GM13977 (cell line): ENCODE results near the gene HSFX4.

Experiments used
- DNase-seq: peaks from one replicate; pipeline ENCODE4 v3.0.0; 2012; ENCODE audit warnings: low spot score
- in situ Hi-C: fragments of 300-500 bp; cut with MboI; formaldehyde crosslinking; loops from one replicate; pipeline ENCODE4 v1.12.0; 2022; ENCODE audit warnings: low sequenced_read_pairs, low pct_unique_long_range_greater_than_20kb, mixed read lengths, inconsistent platforms; ENCODE audit not compliant: unreplicated experiment
- TF ChIP-seq, protein P1 (sequence below): IDR thresholded peaks from 2 replicates; pipeline ENCODE4 v1.5.1; 2012; ENCODE audit warnings: mild to moderate bottlenecking, control low read depth; ENCODE audit not compliant: insufficient read depth; ENCODE audit errors: extremely low read depth, missing control alignments

HSFX4 gene

DNA sequence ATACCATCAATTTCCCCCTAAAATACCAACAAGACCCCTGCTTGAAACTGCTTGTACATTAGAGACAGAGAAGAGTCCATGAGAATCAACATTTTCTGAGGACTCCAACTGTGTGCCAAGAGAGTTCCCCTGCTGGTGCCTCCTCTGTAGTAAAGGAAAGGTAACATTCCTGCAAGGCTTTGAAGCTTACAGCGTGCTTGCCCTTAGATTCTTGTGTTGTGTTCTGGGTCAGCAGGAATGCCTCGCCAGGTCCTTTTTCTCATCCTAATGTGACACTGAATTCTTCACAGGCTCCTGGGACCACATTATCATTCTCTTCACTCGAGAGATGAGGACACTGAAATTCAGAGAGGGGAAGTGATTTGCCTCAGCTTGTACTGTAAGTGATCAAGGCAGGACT, 18.6 kb downstream of the HSFX4 start:
- in situ Hi-C loops = no loop called here
- TF ChIP-seq, protein P1, sequence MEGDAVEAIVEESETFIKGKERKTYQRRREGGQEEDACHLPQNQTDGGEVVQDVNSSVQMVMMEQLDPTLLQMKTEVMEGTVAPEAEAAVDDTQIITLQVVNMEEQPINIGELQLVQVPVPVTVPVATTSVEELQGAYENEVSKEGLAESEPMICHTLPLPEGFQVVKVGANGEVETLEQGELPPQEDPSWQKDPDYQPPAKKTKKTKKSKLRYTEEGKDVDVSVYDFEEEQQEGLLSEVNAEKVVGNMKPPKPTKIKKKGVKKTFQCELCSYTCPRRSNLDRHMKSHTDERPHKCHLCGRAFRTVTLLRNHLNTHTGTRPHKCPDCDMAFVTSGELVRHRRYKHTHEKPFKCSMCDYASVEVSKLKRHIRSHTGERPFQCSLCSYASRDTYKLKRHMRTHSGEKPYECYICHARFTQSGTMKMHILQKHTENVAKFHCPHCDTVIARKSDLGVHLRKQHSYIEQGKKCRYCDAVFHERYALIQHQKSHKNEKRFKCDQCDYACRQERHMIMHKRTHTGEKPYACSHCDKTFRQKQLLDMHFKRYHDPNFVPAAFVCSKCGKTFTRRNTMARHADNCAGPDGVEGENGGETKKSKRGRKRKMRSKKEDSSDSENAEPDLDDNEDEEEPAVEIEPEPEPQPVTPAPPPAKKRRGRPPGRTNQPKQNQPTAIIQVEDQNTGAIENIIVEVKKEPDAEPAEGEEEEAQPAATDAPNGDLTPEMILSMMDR = no peak
- no peak for DNase-seq

DNA sequence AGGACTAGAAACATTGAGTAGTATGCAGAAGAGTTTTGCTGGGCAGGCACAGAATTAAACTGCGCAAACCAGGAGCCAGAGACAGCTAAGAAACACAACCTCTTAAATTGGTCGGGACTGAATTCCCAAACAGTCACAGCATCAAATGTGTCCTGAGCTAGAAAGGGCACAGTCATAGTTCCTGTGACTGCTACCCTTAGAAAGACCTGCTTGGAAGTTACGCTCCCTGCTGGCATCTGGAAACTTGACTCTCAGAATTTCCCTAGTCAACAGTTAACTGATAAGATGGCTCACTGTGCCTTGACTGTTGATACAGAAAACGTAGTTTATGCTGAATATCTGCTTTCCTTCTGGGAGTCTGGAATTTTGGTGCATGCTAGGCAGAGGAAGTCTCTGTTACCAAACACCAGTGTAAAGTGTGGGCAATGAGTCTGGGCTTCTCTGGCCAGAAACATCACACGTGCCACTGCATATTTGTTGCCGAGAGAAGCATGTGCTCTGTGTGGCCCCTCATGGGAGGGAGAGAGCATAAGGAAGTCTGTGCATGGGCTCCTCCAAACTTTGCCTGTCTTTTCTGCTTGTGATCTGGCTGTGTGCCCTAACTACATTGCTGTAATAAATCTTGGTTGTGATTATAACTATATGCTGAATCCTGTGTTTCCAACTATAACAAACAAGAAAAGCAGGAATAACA, 20.5 kb downstream of the HSFX4 start:
- in situ Hi-C loops = loop anchor here (25.0 kb wide), 2 partner anchors 637 to 762 kb away; no protein-coding TSS in a partner anchor

DNA sequence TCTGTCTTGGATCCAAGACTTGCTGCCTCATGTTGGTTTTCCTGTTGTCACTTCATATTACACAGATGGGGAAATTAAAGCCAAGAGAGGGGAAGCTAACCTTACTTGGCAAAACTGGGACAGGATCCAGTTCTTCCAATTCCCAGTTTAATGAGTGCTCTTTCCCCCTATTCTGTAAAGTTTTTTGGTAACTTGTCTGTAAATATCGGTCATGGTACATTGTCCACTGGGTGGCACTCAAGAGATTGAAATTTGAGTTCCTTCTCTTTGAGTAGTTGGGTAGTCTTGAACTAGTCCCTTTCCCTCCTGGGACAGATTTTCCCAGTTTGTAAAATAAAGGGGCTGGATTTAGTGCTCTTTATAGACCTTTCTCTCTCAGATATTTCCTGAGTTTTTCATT, 21.3 kb downstream of the HSFX4 start:
- peak; percentile 30 for DNase-seq
- in situ Hi-C loops = loop anchor here (25.0 kb wide), 2 partner anchors 637 to 762 kb away; no protein-coding TSS in a partner anchor
- TF ChIP-seq, protein P1 = peak; percentile 49

More for the DNA sequence above, 20.5 kb downstream of the HSFX4 start:
- no peak for DNase-seq
- TF ChIP-seq, protein P1 = no peak

DNA sequence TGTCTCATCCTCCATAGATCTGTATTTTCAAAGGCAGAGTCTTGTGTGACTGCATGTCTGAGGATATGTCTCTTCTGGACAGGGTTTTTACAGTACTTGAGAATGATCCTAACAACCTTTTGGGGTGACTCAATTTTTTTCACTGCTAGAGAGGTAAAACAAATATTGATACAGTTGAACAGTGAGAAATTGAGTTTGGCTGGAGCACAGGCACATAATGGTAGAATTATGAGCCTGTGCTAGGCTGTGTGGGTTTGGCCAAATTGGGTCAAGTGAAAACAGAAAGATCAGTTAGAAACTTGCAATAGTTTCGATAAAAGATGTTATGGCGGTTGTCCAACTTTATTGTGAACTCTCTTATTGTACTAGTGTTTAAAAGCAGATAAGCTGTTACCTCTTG, 32.2 kb downstream of the HSFX4 start:
- in situ Hi-C loops = loop anchor here (25.0 kb wide), 2 partner anchors 626 to 751 kb away; no protein-coding TSS in a partner anchor
- DNase-seq = no peak
- TF ChIP-seq, protein P1 = no peak

DNA sequence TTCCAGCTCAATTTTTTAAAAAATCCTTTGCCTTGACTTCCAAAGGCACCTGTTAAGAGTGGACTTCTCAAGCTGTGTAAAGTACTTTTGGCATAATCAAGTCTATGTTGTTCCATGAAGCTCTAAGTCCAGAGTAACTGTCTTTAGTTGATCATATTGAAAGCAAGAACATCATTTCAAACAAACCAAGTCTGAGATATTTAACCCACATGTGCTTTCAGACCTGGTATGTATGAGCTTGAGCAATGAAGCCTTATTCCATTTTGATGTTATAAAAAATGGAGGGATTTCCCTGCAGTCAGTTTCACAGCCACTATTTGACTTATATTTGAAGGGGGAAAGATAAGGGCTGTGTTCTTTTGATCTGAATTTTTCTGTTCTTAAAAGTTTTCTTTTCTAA, 32.6 kb downstream of the HSFX4 start:
- DNase-seq = no peak
- TF ChIP-seq, protein P1 = no peak
- in situ Hi-C loops = loop anchor here (25.0 kb wide), 2 partner anchors 625 to 750 kb away; no protein-coding TSS in a partner anchor

DNA sequence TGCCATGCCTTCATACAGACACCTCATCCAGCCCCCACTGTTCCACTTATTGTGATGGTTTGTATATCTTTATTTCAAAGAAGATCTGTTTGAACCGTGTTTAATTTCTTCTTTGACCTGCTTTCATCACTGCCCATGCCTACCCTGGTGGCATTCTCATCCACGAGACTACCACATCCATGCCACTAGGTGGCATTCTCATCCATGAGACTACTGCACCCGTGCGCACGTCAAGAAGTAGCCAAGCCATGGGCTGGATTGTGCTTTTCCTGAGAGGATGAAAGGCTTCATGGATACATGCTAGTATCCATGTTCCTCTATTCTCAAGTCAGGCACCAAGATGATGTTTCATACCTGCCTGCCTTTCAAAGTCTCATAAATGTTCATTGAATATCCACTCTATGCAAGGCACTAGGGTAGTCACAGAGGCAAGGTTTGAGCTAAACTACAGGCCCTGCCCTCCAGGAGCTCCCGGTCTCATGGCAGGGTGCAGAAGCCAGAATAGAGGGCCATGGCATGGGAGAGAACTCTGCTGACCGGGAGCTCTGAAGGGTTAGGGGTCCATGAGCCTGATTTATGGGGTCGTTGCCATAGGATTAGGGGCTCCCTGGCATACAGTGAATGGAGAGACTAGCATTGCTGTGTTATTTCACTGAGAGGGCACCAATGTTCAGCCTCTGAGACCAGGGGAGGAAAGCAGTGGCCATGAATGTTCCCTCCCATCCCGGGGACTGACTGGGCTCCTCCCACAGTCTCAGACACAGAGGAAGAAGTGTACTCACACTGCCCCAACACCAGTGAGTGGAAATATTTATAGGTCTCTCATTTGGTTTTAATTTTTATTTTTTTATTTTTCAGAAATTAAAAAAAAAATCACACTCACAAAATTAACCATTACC, 33.7 kb downstream of the HSFX4 start:
- DNase-seq = peak; percentile 20
- TF ChIP-seq, protein P1 = peak; percentile 79
- in situ Hi-C loops = loop anchor here (25.0 kb wide), 2 partner anchors 624 to 749 kb away; no protein-coding TSS in a partner anchor
